Measurements from ENCODE around the gene CCDC85A.

DNA sequence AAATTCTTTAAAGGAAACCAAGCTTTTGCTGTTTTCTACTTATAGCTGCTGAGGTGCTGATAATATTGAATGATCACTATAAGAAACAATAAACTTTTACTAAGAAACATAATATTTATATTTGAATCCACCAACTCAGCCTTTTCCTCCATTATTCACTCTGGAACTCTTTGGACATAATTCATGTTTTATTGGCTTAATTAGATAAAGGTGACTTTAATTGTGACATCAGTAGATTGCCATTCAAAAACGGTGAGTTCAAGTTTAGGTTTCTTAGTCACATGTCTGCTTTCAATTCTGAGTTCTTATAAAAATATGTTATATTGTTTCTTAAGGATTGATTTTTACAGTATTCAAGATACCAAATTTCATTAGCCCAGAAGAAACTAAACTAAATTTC, 24.0 kb downstream of the CCDC85A start:
- TF ChIP-seq CTCF (IDR thresholded peaks at IDR 0.05; ENCODE audit: low read length) (no peak), EZH2 (optimal IDR thresholded peaks at IDR 0.05; ENCODE audit: low read depth, low read length) (no peak)

Measured in MM.1S (cell line).